ENCODE measurements around the gene CCNI.

Gene CCNI

DNA sequence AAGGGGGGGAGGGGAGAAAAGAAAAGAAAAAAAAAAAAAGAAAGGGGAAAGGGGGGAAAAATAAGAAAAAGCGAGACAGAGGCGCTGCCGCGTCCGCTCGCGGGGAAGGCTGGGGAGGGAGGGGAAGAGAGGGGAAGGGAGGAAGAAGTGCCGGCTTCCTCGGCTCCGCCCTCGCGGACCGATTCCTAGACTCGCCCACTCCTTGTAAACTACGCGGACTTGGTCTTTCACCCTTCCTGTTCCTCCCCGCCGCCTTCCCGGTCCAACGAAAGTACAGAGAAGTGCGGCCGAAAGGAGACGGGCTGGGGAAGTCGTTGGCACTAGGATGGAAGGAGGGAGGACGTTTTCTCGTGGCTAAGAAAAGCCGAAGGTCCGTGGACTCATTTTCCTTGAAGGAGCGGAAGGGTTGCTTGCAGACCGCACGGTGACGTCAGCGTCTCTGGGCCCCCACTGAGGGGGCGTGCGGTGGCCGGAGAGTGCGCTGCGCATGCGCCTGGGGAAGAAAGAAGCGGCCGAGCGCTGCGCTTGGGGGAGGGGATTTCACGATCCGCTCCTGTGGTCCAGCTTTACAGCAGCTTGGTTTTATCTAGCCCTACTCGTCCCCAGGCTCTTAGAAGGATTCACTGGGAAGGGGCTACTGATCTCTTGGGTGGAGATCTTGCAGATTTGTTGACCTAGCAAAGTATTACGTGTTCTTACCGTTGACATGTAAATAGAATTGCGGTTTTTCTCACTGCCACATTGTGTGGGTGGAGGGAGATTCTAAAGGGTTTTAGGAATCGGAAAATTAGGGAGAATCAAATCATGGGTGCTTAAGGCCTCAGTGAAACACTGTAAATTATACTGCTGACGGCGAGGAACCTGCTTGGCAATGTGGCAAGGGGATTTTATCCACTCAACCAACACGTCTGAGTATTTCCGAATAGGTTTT, at the start of gene CCNI:
TSS of gene CCNI (minus strand) at position 121 of the 931 bp plus-strand sequence. CDS start 9,627 bp downstream, outside the sequence.
- Histone ChIP-seq H3K9me3 (no peaks in the 10 kb centered on the region), H3K27me3 (ENCODE audit: low read depth) (no peaks in the 10 kb centered on the region), H3K36me3 (replicated peaks) (no peaks in the 10 kb centered on the region), H3K4me3 (peak within 1 kb of the TSS; percentile 96), H3K4me1 (peaks cover 24% of the 10 kb centered on the region)
- in situ Hi-C loops (cut with MboI; ENCODE audit: low sequenced_read_pairs), result loop anchor here (10.0 kb wide), 1 partner anchor 79 kb away; the partner anchor contains the start of gene CCNG2
- DNase-seq (ENCODE audit: low spot score in 2 of 2), result peak; percentile 89 to 97

DNA sequence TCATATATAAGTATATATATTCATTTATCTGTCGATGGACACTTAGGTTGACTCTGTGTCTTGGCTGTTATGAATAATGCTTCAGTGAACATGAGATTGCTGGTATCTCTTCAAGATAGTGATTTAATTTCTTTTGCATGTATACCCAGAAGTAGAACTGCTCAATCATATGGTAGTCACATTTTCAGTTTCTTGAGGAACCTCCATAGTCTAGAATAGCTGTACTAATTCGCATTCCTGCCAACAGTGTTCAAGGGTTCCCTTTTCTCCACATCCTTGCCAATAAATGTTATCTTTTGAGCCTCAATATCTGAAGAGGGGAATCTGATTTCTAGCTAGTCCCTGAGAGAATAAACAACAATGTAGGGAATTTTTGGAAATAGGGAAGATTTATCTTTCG, 48.8 kb upstream of the CCNI start:
- no peak overlapping the region for H3K4me3 ChIP-seq
- H3K36me3 ChIP-seq (replicated peaks), result no peaks in the 10 kb centered on the region
- in situ Hi-C loops (cut with MboI; ENCODE audit: low sequenced_read_pairs), result no loop called here
- DNase-seq (ENCODE audit: low spot score in 2 of 2), result no peak
- H3K4me1 ChIP-seq, result no peaks in the 10 kb centered on the region
- no peaks in the 10 kb centered on the region; the same call in 1 of the 2 replicates for H3K27me3 ChIP-seq (ENCODE audit: low read depth)
- no peaks in the 10 kb centered on the region for H3K9me3 ChIP-seq

- DNase-seq (ENCODE audit: low spot score in 2 of 2), result no peak
- Histone ChIP-seq H3K27me3 (ENCODE audit: low read depth) (no peaks in the 10 kb centered on the region; the same call in 1 of the 2 replicates), H3K4me3 (no peak overlapping the region), H3K36me3 (replicated peaks) (no peaks in the 10 kb centered on the region), H3K9me3 (no peaks in the 10 kb centered on the region), H3K4me1 (no peaks in the 10 kb centered on the region)
- in situ Hi-C loops (cut with MboI; ENCODE audit: low sequenced_read_pairs), result no loop called here
These were observed 47.6 kb upstream of the CCNI start for GRCh38 chr4:77123411-77123810.

- in situ Hi-C loops (cut with MboI; ENCODE audit: low sequenced_read_pairs), result no loop called here
These were observed 46.9 kb upstream of the CCNI start for GRCh38 chr4:77122656-77123055.

GRCh38 chr4:77121736-77122240, 46.0 kb upstream of the CCNI start:
- H3K4me1 ChIP-seq, result no peaks in the 10 kb centered on the region
- in situ Hi-C loops (cut with MboI; ENCODE audit: low sequenced_read_pairs), result no loop called here

More at GRCh38 chr4:77122656-77123055, 46.9 kb upstream of the CCNI start:
- H3K36me3 ChIP-seq (replicated peaks), result no peaks in the 10 kb centered on the region
- H3K9me3 ChIP-seq, result no peaks in the 10 kb centered on the region
- no peak overlapping the region for H3K4me3 ChIP-seq
- H3K4me1 ChIP-seq, result no peaks in the 10 kb centered on the region
- H3K27me3 ChIP-seq (ENCODE audit: low read depth), result no peaks in the 10 kb centered on the region; the same call in 1 of the 2 replicates
- no peak for DNase-seq (ENCODE audit: low spot score in 2 of 2)

GRCh38 chr4:77120886-77121508, 45.2 kb upstream of the CCNI start:
- Histone ChIP-seq H3K4me3 (no peak overlapping the region), H3K36me3 (replicated peaks) (no peaks in the 10 kb centered on the region), H3K4me1 (no peaks in the 10 kb centered on the region), H3K9me3 (no peaks in the 10 kb centered on the region), H3K27me3 (ENCODE audit: low read depth) (no peaks in the 10 kb centered on the region; the same call in 1 of the 2 replicates)
- no peak for DNase-seq (ENCODE audit: low spot score in 2 of 2)
- in situ Hi-C loops (cut with MboI; ENCODE audit: low sequenced_read_pairs), result no loop called here

More at GRCh38 chr4:77121736-77122240, 46.0 kb upstream of the CCNI start:
- no peak for DNase-seq (ENCODE audit: low spot score in 2 of 2)
- Histone ChIP-seq H3K36me3 (replicated peaks) (no peaks in the 10 kb centered on the region), H3K9me3 (no peaks in the 10 kb centered on the region), H3K27me3 (ENCODE audit: low read depth) (no peaks in the 10 kb centered on the region; the same call in 1 of the 2 replicates), H3K4me3 (no peak overlapping the region)

DNA sequence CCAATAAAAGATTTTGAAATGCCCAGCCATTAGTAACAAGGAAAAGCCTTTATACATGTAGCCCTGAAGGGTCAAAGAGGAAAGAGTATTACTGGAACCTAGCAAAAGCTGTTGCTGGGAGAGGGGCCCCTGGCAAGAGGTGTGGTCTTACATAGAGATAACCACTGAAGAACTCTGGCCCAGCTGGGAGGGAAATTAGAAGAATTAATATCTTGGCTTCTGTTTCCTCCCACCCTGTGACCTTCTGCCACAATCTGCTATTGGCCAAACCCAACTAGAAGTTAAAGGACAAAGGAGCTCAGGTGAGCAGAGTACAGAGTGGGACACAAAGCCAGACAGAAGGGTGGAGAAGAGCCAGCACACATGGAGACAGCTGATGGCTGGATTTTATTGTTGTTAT, 41.9 kb upstream of the CCNI start:
- Histone ChIP-seq H3K27me3 (ENCODE audit: low read depth) (peaks cover 4% of the 10 kb centered on the region), H3K4me1 (no peaks in the 10 kb centered on the region), H3K36me3 (replicated peaks) (no peaks in the 10 kb centered on the region), H3K9me3 (no peaks in the 10 kb centered on the region), H3K4me3 (no peak overlapping the region)
- in situ Hi-C loops (cut with MboI; ENCODE audit: low sequenced_read_pairs), result no loop called here
- DNase-seq (ENCODE audit: low spot score in 2 of 2), result no peak

GRCh38 chr4:77113069-77113468, 37.3 kb upstream of the CCNI start:
- Histone ChIP-seq H3K4me1 (no peaks in the 10 kb centered on the region), H3K36me3 (replicated peaks) (no peaks in the 10 kb centered on the region), H3K9me3 (no peaks in the 10 kb centered on the region), H3K27me3 (ENCODE audit: low read depth) (peaks cover 4% of the 10 kb centered on the region; the same call in 1 of the 2 replicates), H3K4me3 (no peak overlapping the region)
- no peak for DNase-seq (ENCODE audit: low spot score in 2 of 2)
- in situ Hi-C loops (cut with MboI; ENCODE audit: low sequenced_read_pairs), result no loop called here

DNA sequence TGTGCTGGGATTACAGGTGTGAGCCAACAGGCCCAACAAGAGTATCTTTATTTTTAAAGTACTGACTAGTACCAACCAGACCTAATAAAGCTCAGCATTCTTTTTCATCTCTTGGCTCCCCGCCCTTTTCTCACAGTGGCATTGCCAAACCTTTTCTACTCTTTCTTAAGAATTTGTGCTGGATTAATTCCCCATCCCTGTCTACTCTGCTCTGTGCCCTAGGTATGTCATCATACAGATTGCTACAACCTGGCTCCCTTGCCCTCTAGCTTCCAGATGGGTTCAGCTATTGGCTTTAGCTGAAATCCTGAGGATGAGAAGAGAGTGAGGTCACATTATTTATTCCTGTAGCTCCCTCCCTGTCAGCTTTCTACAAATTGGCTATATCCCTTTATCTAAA, 34.9 kb upstream of the CCNI start:
- no peaks in the 10 kb centered on the region for H3K36me3 ChIP-seq (replicated peaks)
- H3K9me3 ChIP-seq, result no peaks in the 10 kb centered on the region; the same call in 1 of the 2 replicates
- no peaks in the 10 kb centered on the region for H3K4me1 ChIP-seq
- no peak overlapping the region for H3K4me3 ChIP-seq
- H3K27me3 ChIP-seq (ENCODE audit: low read depth), result peaks cover 4% of the 10 kb centered on the region; the same call in 1 of the 2 replicates
- in situ Hi-C loops (cut with MboI; ENCODE audit: low sequenced_read_pairs), result no loop called here
- no peak for DNase-seq (ENCODE audit: low spot score in 2 of 2)

DNA sequence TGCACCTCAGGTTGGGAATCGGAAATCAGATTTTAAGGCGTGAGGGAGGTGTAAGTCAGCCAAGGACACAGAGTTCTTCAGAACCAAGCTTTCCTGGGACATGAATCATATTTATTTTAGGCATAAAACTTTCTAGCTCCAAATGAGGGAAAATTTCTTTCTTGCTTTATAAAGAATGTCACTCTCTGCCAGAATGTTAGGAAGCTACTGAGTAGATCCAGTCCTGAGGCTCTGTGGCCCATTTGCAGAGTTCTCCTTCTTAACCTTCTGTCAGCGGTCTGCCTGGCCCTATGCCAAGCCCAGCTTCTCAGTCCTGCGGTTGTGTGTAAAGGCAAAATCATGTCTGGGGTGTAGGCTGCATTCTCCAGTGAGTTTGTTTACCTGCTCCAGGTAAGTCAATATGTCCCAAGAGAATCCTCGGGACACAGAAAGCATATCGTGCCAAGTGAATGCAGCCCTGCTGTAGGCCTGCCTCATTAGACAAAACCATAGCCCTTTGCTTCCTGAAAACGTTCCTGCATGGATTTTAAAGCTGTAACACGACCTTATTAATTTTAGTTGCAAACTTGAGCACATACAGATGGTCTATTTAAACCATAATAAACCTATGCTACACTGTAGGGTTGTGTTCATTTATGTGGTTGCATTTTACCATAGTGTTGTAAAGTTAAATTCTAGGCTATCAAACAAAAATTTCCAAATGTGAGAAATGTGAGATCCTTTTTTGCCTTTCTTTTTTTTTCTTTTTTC, 29.2 kb upstream of the CCNI start:
- Histone ChIP-seq H3K4me3 (no peak overlapping the region), H3K27me3 (ENCODE audit: low read depth) (no peaks in the 10 kb centered on the region), H3K4me1 (peaks cover 2% of the 10 kb centered on the region; the same call in 1 of the 2 replicates), H3K36me3 (replicated peaks) (no peaks in the 10 kb centered on the region), H3K9me3 (no peaks in the 10 kb centered on the region; the same call in 1 of the 2 replicates)
- DNase-seq (ENCODE audit: low spot score in 2 of 2), result peak in 1 of 2 experiments; percentile 35
- in situ Hi-C loops (cut with MboI; ENCODE audit: low sequenced_read_pairs), result no loop called here

DNA sequence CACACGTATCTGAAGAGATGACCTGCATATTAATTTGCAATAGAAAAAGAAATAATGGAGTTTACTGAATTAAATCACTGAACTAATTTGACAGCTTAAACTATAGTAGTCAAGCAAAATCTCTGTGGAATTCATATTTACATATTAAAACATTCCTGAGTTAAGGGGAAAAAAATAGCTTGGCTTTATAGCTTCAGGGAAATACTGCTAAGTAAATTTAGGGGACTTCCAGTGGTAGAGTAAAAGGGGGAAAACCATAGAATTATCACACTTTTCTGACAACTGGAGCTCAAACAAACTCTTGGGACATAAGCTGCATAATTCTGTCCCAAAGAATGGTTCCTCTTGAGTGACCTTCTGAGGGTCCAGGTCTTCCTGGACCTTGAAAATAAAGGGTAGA, 28.6 kb upstream of the CCNI start:
- Histone ChIP-seq H3K36me3 (replicated peaks) (no peaks in the 10 kb centered on the region), H3K4me3 (no peak overlapping the region), H3K27me3 (ENCODE audit: low read depth) (no peaks in the 10 kb centered on the region), H3K4me1 (peaks cover 2% of the 10 kb centered on the region; the same call in 1 of the 2 replicates), H3K9me3 (no peaks in the 10 kb centered on the region; the same call in 1 of the 2 replicates)
- in situ Hi-C loops (cut with MboI; ENCODE audit: low sequenced_read_pairs), result no loop called here
- DNase-seq (ENCODE audit: low spot score in 2 of 2), result no peak

DNA sequence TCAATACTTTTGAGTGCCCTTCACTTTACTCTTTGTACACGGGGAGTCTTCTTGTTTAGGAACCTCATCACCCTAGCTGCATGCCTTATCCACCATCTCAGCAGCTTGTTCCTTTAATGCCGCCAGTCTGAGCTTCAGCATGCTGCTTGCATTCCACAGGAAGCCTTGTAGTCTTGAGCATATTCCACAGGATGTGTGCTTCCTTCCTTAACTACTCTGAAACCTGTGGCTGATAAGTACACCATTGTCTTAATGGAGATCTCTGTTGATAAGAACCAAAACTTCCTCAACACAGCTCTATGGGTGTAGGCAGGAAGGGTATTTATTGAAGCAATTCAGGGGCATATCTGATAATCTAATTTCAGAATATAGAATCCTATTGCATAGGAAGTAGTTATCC, 24.4 kb upstream of the CCNI start:
- Histone ChIP-seq H3K4me1 (peaks cover 2% of the 10 kb centered on the region; the same call in 1 of the 2 replicates), H3K9me3 (no peaks in the 10 kb centered on the region), H3K36me3 (replicated peaks) (no peaks in the 10 kb centered on the region), H3K4me3 (no peak overlapping the region), H3K27me3 (ENCODE audit: low read depth) (no peaks in the 10 kb centered on the region)
- in situ Hi-C loops (cut with MboI; ENCODE audit: low sequenced_read_pairs), result no loop called here
- DNase-seq (ENCODE audit: low spot score in 2 of 2), result no peak

DNA sequence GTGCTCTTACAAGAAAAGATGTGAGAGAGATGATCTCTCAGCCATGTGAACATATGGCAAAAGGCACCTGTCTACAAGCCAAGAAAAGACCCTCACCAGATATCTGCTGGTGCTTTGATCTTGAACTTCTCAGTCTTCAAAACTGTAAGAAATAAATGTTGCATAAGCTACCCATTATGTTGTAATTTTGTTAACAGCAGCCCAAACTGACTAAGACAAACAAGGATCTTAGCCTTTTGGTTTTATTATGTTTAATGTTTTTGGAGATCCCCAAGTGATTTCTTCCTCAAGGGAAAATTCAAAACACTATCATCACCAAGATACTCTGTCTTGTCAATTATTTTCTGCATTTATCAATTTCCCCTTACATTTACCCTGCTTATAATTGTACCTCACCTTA, 21.8 kb upstream of the CCNI start:
- no peaks in the 10 kb centered on the region for H3K4me1 ChIP-seq
- in situ Hi-C loops (cut with MboI; ENCODE audit: low sequenced_read_pairs), result no loop called here
- H3K9me3 ChIP-seq, result no peaks in the 10 kb centered on the region
- no peaks in the 10 kb centered on the region for H3K36me3 ChIP-seq (replicated peaks)
- no peak for DNase-seq (ENCODE audit: low spot score in 2 of 2)
- H3K4me3 ChIP-seq, result no peak overlapping the region
- no peaks in the 10 kb centered on the region for H3K27me3 ChIP-seq (ENCODE audit: low read depth)

Data from HAP-1 (cell line).